ENCODE data around the gene GBE1. TPM values are rescaled to one million over a fixed set of nuclear protein-coding genes. Genes with fewer than 3 reads are reported as not detected.

Gene GBE1
- total and polyA plus RNA-seq, 9 of the 15 experiments (the other 6 are each of a cell fraction or from before 2014, with no cell fraction given) = 7.9 to 25.6 (median 13.1) TPM

DNA sequence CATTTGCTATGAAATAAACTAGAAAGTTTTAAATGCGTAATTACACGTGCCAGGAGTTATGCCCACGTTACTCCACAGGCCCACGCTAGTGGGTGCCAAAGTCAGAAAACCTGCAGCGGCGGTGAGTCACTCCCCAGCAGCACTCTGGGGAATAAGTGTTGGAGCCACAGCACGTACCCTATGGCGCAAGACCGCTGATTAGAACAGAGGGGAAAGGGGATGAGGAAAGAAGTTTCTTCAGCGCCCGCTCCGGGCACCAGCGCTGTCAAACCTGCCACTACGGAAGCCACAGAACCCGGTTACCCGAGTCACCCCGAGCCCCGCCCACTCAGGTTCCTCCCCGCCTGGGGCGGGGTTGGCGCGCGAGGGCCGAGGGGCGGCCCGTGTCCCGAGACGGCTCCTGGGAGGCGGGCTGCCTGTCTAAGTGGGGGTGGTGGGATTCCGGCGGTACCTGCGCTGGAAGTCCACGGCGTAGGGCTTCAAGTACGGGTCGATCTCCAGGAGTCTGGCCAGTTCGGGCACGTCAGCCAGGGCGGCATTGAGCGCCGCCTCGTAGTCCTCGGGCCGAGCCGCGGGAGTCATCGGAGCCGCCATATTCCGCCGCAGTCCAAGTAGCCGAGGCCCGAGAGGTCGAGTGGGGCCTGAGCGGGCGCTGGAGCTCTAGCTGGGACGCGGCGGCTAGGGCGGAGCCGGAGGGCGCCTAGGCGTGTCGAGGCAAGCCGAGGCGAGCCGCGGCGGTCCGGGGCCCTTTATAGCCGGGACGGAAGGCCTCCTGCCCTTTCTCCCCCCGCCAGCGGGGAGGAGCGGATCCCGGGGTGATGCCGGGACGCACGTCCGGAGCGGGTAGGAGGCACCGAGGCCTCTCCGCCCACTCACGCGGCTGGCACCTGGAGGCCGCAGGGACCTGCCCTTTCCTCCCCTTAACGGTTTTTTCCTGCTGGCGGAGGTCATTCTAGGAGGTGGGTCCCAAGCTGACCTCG, at the start of gene GBE1 (continued):
- TF ChIP-seq, protein P1, sequence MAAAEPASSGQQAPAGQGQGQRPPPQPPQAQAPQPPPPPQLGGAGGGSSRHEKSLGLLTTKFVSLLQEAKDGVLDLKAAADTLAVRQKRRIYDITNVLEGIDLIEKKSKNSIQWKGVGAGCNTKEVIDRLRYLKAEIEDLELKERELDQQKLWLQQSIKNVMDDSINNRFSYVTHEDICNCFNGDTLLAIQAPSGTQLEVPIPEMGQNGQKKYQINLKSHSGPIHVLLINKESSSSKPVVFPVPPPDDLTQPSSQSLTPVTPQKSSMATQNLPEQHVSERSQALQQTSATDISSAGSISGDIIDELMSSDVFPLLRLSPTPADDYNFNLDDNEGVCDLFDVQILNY (CRISPR knock-in tag; IDR thresholded peaks at IDR 0.05) = no peak
- peak; percentile 95 for TF ChIP-seq PHF8 (IDR thresholded peaks at IDR 0.05; ENCODE audit: borderline replicate concordance, low read length)
- TF ChIP-seq, protein P2, sequence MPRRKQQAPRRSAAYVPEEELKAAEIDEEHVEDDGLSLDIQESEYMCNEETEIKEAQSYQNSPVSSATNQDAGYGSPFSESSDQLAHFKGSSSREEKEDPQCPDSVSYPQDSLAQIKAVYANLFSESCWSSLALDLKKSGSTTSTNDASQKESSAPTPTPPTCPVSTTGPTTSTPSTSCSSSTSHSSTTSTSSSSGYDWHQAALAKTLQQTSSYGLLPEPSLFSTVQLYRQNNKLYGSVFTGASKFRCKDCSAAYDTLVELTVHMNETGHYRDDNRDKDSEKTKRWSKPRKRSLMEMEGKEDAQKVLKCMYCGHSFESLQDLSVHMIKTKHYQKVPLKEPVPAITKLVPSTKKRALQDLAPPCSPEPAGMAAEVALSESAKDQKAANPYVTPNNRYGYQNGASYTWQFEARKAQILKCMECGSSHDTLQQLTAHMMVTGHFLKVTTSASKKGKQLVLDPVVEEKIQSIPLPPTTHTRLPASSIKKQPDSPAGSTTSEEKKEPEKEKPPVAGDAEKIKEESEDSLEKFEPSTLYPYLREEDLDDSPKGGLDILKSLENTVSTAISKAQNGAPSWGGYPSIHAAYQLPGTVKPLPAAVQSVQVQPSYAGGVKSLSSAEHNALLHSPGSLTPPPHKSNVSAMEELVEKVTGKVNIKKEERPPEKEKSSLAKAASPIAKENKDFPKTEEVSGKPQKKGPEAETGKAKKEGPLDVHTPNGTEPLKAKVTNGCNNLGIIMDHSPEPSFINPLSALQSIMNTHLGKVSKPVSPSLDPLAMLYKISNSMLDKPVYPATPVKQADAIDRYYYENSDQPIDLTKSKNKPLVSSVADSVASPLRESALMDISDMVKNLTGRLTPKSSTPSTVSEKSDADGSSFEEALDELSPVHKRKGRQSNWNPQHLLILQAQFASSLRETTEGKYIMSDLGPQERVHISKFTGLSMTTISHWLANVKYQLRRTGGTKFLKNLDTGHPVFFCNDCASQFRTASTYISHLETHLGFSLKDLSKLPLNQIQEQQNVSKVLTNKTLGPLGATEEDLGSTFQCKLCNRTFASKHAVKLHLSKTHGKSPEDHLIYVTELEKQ (CRISPR knock-in tag; IDR thresholded peaks at IDR 0.05) = no peak
- no peak for TF ChIP-seq KDM1A (IDR thresholded peaks at IDR 0.05)
- TF ChIP-seq ZNF197 (CRISPR knock-in tag; IDR thresholded peaks at IDR 0.05; ENCODE audit: low read depth) = no peak
- TF ChIP-seq EP400 (IDR thresholded peaks at IDR 0.05) = peak; percentile 85
- TF ChIP-seq, protein P3, sequence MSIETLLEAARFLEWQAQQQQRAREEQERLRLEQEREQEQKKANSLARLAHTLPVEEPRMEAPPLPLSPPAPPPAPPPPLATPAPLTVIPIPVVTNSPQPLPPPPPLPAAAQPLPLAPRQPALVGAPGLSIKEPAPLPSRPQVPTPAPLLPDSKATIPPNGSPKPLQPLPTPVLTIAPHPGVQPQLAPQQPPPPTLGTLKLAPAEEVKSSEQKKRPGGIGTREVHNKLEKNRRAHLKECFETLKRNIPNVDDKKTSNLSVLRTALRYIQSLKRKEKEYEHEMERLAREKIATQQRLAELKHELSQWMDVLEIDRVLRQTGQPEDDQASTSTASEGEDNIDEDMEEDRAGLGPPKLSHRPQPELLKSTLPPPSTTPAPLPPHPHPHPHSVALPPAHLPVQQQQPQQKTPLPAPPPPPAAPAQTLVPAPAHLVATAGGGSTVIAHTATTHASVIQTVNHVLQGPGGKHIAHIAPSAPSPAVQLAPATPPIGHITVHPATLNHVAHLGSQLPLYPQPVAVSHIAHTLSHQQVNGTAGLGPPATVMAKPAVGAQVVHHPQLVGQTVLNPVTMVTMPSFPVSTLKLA (conservative IDR thresholded peaks at IDR 0.05) = peak; percentile 69 to 81
- no peak for TF ChIP-seq SRSF1 (IDR thresholded peaks at IDR 0.05; ENCODE audit: low read depth, low read length)
- TF ChIP-seq NCOA6 (IDR thresholded peaks at IDR 0.05) = peak; percentile 51; the same call in 1 of the 2 replicates
- peak; percentile 50; the same call in 1 of the 2 replicates for TF ChIP-seq SMARCA4 (IDR thresholded peaks at IDR 0.05)
- no peak for TF ChIP-seq KDM2B (CRISPR knock-in tag; IDR thresholded peaks at IDR 0.05)
- TF ChIP-seq ESRRA (IDR thresholded peaks at IDR 0.05; ENCODE audit: borderline replicate concordance, low read depth) = peak; percentile 79
- TF ChIP-seq PRMT5 (CRISPR knock-in tag; IDR thresholded peaks at IDR 0.05) = no peak
- TF ChIP-seq NR4A1 (CRISPR knock-in tag; IDR thresholded peaks at IDR 0.05) = peak; percentile 55; the same call in 1 of the 2 replicates
- TF ChIP-seq NR4A1 (tag; IDR thresholded peaks at IDR 0.05) = no peak
- no peak for TF ChIP-seq ZNF274 (IDR thresholded peaks at IDR 0.05; ENCODE audit: borderline replicate concordance, low read depth, low read length)
- TF ChIP-seq ZNF133 (CRISPR knock-in tag; IDR thresholded peaks at IDR 0.05) = no peak
- TF ChIP-seq TAF1 (IDR thresholded peaks at IDR 0.05; ENCODE audit: control insufficient read depth, extremely low read depth, insufficient read depth, low read length, severe bottlenecking) = peak; percentile 59
- TF ChIP-seq SMAD2 (IDR thresholded peaks at IDR 0.05; ENCODE audit: low read depth, low read length) = no peak
- TF ChIP-seq CC2D1A (IDR thresholded peaks at IDR 0.05) = no peak
- TF ChIP-seq, protein P4, sequence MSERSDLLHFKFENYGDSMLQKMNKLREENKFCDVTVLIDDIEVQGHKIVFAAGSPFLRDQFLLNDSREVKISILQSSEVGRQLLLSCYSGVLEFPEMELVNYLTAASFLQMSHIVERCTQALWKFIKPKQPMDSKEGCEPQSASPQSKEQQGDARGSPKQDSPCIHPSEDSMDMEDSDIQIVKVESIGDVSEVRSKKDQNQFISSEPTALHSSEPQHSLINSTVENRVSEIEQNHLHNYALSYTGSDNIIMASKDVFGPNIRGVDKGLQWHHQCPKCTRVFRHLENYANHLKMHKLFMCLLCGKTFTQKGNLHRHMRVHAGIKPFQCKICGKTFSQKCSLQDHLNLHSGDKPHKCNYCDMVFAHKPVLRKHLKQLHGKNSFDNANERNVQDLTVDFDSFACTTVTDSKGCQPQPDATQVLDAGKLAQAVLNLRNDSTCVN (CRISPR knock-in tag; IDR thresholded peaks at IDR 0.05) = no peak
